PFSK-1 (cell line): Measurements from ENCODE around the gene GNB5.

Experiments used
- FOXP2 ChIP-seq: optimal IDR thresholded peaks from 2 replicates; pipeline ENCODE3; 2011; ENCODE audit warnings: borderline replicate concordance, control low read depth, inconsistent platforms; ENCODE audit not compliant: insufficient read depth; ENCODE audit errors: extremely low read length, extremely low read depth
- POLR2AphosphoS5 ChIP-seq: IDR thresholded peaks from 2 replicates; pipeline ENCODE4 v1.6.1; 2012; ENCODE audit warnings: low read depth, mild to moderate bottlenecking, control low read depth, low read length, moderate library complexity
- SIN3A ChIP-seq: IDR thresholded peaks from 2 replicates; pipeline ENCODE4 v1.6.1; 2012; ENCODE audit warnings: mild to moderate bottlenecking, low read length, moderate library complexity, borderline replicate concordance; ENCODE audit not compliant: insufficient read depth
- TAF1 ChIP-seq: IDR thresholded peaks from 2 replicates; pipeline ENCODE4 v1.6.1; 2012; ENCODE audit warnings: low read length, control low read depth, borderline replicate concordance; ENCODE audit not compliant: insufficient read depth
- TF ChIP-seq, protein P1 (sequence below), 2 experiments: IDR thresholded peaks; 2 replicates each; pipeline versions ENCODE4 v1.6.1 to v1.8.0; 2011 to 2012; ENCODE audit warnings: low read depth in 2 of 2, low read length in 2 of 2, control low read depth in 1 of 2, inconsistent platforms in 1 of 2, mild to moderate bottlenecking in 1 of 2, moderate library complexity in 1 of 2; ENCODE audit not compliant: insufficient read depth in 1 of 2

DNA sequence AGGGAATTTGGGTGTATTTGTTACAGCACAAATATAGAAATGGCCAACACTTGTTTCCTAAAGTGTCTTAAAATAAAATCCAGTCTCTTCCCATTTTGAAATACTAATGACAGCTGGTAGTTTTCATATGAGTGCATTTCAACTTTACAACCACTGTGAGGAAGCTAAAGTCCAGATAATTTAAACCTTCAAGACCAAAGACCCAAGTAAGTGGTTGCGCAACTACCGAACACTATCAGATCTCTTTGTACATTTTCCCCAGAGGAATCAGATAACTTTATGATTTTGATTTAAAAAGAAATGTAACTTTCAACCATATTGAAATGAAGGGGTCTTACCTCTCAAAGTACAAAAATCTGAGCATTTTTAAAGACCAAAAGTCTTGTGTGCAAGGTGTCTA, 92.9 kb downstream of the GNB5 start:
- no peak for TF ChIP-seq POLR2AphosphoS5
- TF ChIP-seq, protein P1, sequence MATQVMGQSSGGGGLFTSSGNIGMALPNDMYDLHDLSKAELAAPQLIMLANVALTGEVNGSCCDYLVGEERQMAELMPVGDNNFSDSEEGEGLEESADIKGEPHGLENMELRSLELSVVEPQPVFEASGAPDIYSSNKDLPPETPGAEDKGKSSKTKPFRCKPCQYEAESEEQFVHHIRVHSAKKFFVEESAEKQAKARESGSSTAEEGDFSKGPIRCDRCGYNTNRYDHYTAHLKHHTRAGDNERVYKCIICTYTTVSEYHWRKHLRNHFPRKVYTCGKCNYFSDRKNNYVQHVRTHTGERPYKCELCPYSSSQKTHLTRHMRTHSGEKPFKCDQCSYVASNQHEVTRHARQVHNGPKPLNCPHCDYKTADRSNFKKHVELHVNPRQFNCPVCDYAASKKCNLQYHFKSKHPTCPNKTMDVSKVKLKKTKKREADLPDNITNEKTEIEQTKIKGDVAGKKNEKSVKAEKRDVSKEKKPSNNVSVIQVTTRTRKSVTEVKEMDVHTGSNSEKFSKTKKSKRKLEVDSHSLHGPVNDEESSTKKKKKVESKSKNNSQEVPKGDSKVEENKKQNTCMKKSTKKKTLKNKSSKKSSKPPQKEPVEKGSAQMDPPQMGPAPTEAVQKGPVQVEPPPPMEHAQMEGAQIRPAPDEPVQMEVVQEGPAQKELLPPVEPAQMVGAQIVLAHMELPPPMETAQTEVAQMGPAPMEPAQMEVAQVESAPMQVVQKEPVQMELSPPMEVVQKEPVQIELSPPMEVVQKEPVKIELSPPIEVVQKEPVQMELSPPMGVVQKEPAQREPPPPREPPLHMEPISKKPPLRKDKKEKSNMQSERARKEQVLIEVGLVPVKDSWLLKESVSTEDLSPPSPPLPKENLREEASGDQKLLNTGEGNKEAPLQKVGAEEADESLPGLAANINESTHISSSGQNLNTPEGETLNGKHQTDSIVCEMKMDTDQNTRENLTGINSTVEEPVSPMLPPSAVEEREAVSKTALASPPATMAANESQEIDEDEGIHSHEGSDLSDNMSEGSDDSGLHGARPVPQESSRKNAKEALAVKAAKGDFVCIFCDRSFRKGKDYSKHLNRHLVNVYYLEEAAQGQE (IDR thresholded peaks at IDR 0.05; ENCODE audit: insufficient read depth in 1 of 2, low read depth in 2 of 2, low read length in 2 of 2), result no peak
- no peak for TF ChIP-seq TAF1
- no peak for TF ChIP-seq SIN3A
- TF ChIP-seq FOXP2, result no peak
